Naive thymus-derived CD4-positive, alpha-beta T cell (primary cell): Measurements from ENCODE around the gene C2CD4C. TPM values are rescaled to one million over a fixed set of nuclear protein-coding genes. Genes with fewer than 3 reads are reported as not detected.

Experiments used
- ATAC-seq: fragments of 150-1000 bp; cut with Tn5 transposase; 2 replicates; pipeline ENCODE4 v1.10.0; 2021; ENCODE audit warnings: mild to moderate bottlenecking, moderate library complexity
- CTCF ChIA-PET: fragments of 350-600 bp; sonication (Branson Sonifier 250); formaldehyde crosslinking; loops from one replicate; lab custom pipeline; 2021; ENCODE audit warnings: antibody characterized with exemption; lab: Charles Lee
- POLR2A ChIA-PET: fragments of 350-600 bp; sonication (Branson Sonifier 250); formaldehyde crosslinking; loops from one replicate; lab custom pipeline; 2021; ENCODE audit warnings: antibody characterized with exemption, inconsistent platforms; lab: Charles Lee
- DNase-seq, 9 donors: peaks; one replicate each; pipeline versions ENCODE4 v3.0.0 to v3.0.0-alpha.2; 2020 to 2022; ENCODE audit warnings: mixed read lengths in 1 of 9
- H3K27ac ChIP-seq: one replicate; pipeline ENCODE4 v1.7.0; 2013; ENCODE audit warnings: mild to moderate bottlenecking, low read depth, low read length, moderate library complexity
- H3K27me3 ChIP-seq, 2 donors: one replicate each; pipeline ENCODE4 v1.7.0; 2013; ENCODE audit warnings: low read length in 2 of 2, mild to moderate bottlenecking in 2 of 2, moderate library complexity in 2 of 2; ENCODE audit not compliant: control insufficient read depth in 2 of 2, insufficient read depth in 2 of 2
- H3K36me3 ChIP-seq, 3 experiments: 1 replicate in 2 of 3; 2 replicates in 1 of 3; pipeline ENCODE4 v1.7.0; 2013; ENCODE audit warnings: low read length in 3 of 3, mild to moderate bottlenecking in 3 of 3, moderate library complexity in 1 of 3; ENCODE audit not compliant: insufficient read depth in 3 of 3, control insufficient read depth in 2 of 3
- H3K4me1 ChIP-seq, 2 donors: one replicate each; pipeline ENCODE4 v1.7.0; 2013; ENCODE audit warnings: low read length in 2 of 2, mild to moderate bottlenecking in 2 of 2, moderate library complexity in 1 of 2; ENCODE audit not compliant: control insufficient read depth in 2 of 2, insufficient read depth in 2 of 2
- H3K4me3 ChIP-seq: 2 replicates; pipeline ENCODE4 v1.7.0; 2013; ENCODE audit warnings: mild to moderate bottlenecking, low read length
- H3K9me3 ChIP-seq, 3 experiments: 1 replicate in 2 of 3; 2 replicates in 1 of 3; pipeline ENCODE4 v1.7.0; 2013; ENCODE audit warnings: low read length in 3 of 3; ENCODE audit not compliant: control insufficient read depth in 2 of 3
- H3K27ac Mint-ChIP-seq, 9 donors: one replicate each; pipeline ENCODE4 v1.8.0; 2020 to 2022; ENCODE audit warnings: mixed read lengths in 9 of 9, mild to moderate bottlenecking in 8 of 9, moderate library complexity in 5 of 9, inconsistent platforms in 2 of 9
- H3K27me3 Mint-ChIP-seq, 5 donors: one replicate each; pipeline ENCODE4 v1.8.0; 2021 to 2022; ENCODE audit warnings: mixed read lengths in 5 of 5, mild to moderate bottlenecking in 1 of 5
- H3K36me3 Mint-ChIP-seq, 5 donors: one replicate each; pipeline ENCODE4 v1.8.0; 2020 to 2022; ENCODE audit warnings: mixed read lengths in 5 of 5, mild to moderate bottlenecking in 3 of 5, inconsistent platforms in 1 of 5
- H3K4me1 Mint-ChIP-seq, 7 donors: one replicate each; pipeline ENCODE4 v1.8.0; 2020 to 2022; ENCODE audit warnings: mixed read lengths in 7 of 7, mild to moderate bottlenecking in 3 of 7, inconsistent platforms in 1 of 7
- H3K4me3 Mint-ChIP-seq, 10 donors: one replicate each; pipeline ENCODE4 v1.8.0; 2020 to 2022; ENCODE audit warnings: mild to moderate bottlenecking in 10 of 10, mixed read lengths in 10 of 10, moderate library complexity in 6 of 10, inconsistent platforms in 2 of 10
- H3K9me3 Mint-ChIP-seq, 11 donors: one replicate each; pipeline ENCODE4 v1.8.0; 2020 to 2022; ENCODE audit warnings: mixed read lengths in 11 of 11, mild to moderate bottlenecking in 4 of 11, inconsistent platforms in 1 of 11, moderate library complexity in 1 of 11
- intact Hi-C, 2 donors: fragments of 100-400 bp; cut with micrococcal nuclease; formaldehyde crosslinking; loops; one replicate each; pipeline ENCODE4 v1.15.1; 2023
- polyA plus RNA-seq, 2 donors: library from polyadenylated mRNA; unstranded; fragments of 300-500 nt; fragmentation: Illumina TruSeq; gene quantifications; one replicate each; pipeline ENCODE4 v1.2.3, GENCODE V29; 2021
- total RNA-seq, 6 experiments: library from RNA in 5 of 6; stranded (reverse) in 5 of 6; gene quantifications; 1 replicate in 5 of 6; 2 replicates in 1 of 6; pipeline ENCODE4 v1.2.3 and lab custom pipeline; 2021 to 2026

The C2CD4C gene
- total and polyA plus RNA-seq, 7 experiments from 2014 or later, result not detected

GRCh38 chr19:447064-447426, 38.1 kb upstream of the C2CD4C start:
- no peak overlapping the region for H3K4me3 Mint-ChIP-seq
- Histone ChIP-seq H3K27me3 (no peaks in the 10 kb centered on the region), H3K4me1 (no peaks in the 10 kb centered on the region), H3K4me3 (no peak overlapping the region), H3K27ac (no peak overlapping the region), H3K36me3 (no peaks in the 10 kb centered on the region), H3K9me3 (no peaks in the 10 kb centered on the region)
- H3K9me3 Mint-ChIP-seq, result peaks cover 0 to 24% (median 0%) of the 10 kb centered on the region in 11 donors
- no peak for DNase-seq
- no peak for ATAC-seq
- H3K36me3 Mint-ChIP-seq, result no peaks in the 10 kb centered on the region
- CTCF ChIA-PET, result no interaction called here
- intact Hi-C loops, result no loop called here
- POLR2A ChIA-PET, result no interaction called here
- H3K27ac Mint-ChIP-seq, result no peak overlapping the region
- peaks cover 0 to 2% (median 1%) of the 10 kb centered on the region in 5 donors for H3K27me3 Mint-ChIP-seq
- no peaks in the 10 kb centered on the region for H3K4me1 Mint-ChIP-seq

DNA sequence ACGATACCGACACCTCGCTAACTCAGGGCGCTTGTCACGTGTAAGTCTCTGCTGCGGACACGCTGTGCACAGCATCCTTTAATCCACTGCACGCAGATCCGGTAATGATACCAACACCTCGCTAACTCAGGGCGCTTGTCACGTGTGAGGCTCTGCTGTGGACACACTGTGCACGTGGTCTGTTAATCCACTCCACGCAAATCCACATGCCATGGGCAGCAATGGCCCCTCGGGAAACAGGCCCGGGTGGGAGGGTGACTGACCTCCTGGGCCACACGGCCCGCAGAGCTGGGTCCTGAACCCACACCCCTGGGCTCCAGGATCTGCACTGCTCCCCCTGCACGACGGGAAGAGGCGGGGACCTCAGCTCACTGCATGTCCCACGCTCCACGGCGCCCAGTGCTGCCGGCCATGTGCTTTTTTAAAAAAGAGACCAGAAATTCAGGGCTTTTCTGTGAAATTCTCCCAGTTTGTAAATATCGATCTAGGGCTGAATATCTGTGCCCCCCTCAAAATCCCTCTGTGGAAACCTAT, 35.8 kb upstream of the C2CD4C start:
- H3K4me1 Mint-ChIP-seq, result no peaks in the 10 kb centered on the region
- ATAC-seq (no peak), DNase-seq (no peak)
- intact Hi-C loops, result no loop called here
- peaks cover 0 to 19% (median 13%) of the 10 kb centered on the region in 5 donors for H3K27me3 Mint-ChIP-seq
- H3K27ac ChIP-seq, result no peak overlapping the region
- no peak overlapping the region for H3K27ac Mint-ChIP-seq
- no peaks in the 10 kb centered on the region for H3K27me3 ChIP-seq
- H3K36me3 Mint-ChIP-seq, result peaks cover 0 to 5% (median 0%) of the 10 kb centered on the region in 5 donors
- peaks cover 0 to 16% (median 0%) of the 10 kb centered on the region in 11 donors for H3K9me3 Mint-ChIP-seq
- H3K9me3 ChIP-seq, result no peaks in the 10 kb centered on the region
- no peaks in the 10 kb centered on the region for H3K36me3 ChIP-seq
- POLR2A ChIA-PET, result no interaction called here
- H3K4me3 Mint-ChIP-seq, result no peak overlapping the region
- CTCF ChIA-PET, result no interaction called here
- no peak overlapping the region for H3K4me3 ChIP-seq
- no peaks in the 10 kb centered on the region for H3K4me1 ChIP-seq

GRCh38 chr19:443005-443404, 34.1 kb upstream of the C2CD4C start:
- DNase-seq (no peak), ATAC-seq (no peak)
- CTCF ChIA-PET, result no interaction called here
- Histone ChIP-seq H3K9me3 (no peaks in the 10 kb centered on the region), H3K27me3 (no peaks in the 10 kb centered on the region), H3K27ac (no peak overlapping the region), H3K4me3 (no peak overlapping the region), H3K4me1 (no peaks in the 10 kb centered on the region), H3K36me3 (no peaks in the 10 kb centered on the region)
- Mint-ChIP-seq H3K4me1 (no peaks in the 10 kb centered on the region), H3K9me3 (peaks cover 0 to 16% (median 0%) of the 10 kb centered on the region in 11 donors), H3K27me3 (peaks cover 0 to 19% (median 13%) of the 10 kb centered on the region in 5 donors), H3K4me3 (no peak overlapping the region), H3K27ac (peak overlapping the region in 1 of 9 donors; percentile 36), H3K36me3 (peaks cover 0 to 5% (median 0%) of the 10 kb centered on the region in 5 donors)
- intact Hi-C loops, result no loop called here
- POLR2A ChIA-PET, result no interaction called here

GRCh38 chr19:442085-442484, 33.1 kb upstream of the C2CD4C start:
- ChIA-PET CTCF (no interaction called here), POLR2A (no interaction called here)
- no peaks in the 10 kb centered on the region for H3K4me1 ChIP-seq
- H3K9me3 ChIP-seq, result no peaks in the 10 kb centered on the region
- H3K4me1 Mint-ChIP-seq, result peaks cover 0 to 2% (median 0%) of the 10 kb centered on the region in 7 donors
- peaks cover 0 to 28% (median 21%) of the 10 kb centered on the region in 5 donors for H3K27me3 Mint-ChIP-seq
- no peak for ATAC-seq
- H3K27me3 ChIP-seq, result no peaks in the 10 kb centered on the region
- no peak for DNase-seq
- H3K36me3 ChIP-seq, result no peaks in the 10 kb centered on the region
- intact Hi-C loops, result no loop called here
- peaks cover 0 to 16% (median 0%) of the 10 kb centered on the region in 11 donors for H3K9me3 Mint-ChIP-seq
- no peak overlapping the region for H3K27ac ChIP-seq
- H3K4me3 ChIP-seq, result no peak overlapping the region
- no peak overlapping the region for H3K4me3 Mint-ChIP-seq
- peaks cover 0 to 5% (median 0%) of the 10 kb centered on the region in 5 donors for H3K36me3 Mint-ChIP-seq
- no peak overlapping the region for H3K27ac Mint-ChIP-seq

DNA sequence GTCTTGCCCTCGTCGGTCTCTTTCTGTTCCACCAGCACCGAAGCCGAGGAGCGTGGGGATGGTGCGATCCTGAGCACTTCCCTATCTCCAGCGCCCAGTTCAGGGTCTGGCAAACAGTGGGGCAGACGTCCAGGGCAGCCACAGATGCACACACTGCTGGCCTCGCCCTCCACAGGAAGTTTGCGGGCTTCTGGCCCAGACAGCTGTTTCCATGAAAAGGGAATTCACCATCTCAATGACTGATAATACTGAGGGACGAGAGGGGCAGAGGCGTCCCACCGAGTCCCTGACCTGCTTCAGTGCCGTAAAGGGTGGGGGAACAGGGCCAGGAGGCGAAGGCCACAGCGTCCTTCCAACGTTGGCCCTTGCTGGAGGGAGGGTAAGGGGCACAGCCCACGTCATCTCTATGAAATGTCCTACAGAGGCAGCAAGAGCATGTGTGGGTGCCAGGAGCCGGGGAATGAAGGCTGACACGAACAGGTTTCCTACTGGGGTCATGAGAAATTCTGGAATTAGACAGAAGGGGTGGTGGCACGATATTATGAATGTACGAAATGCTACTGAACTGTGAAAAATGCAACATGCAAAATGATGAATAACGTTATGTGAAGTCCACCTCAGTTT, 32.4 kb upstream of the C2CD4C start:
- H3K9me3 ChIP-seq, result no peaks in the 10 kb centered on the region
- no peak overlapping the region for H3K4me3 ChIP-seq
- no peak overlapping the region for H3K27ac ChIP-seq
- Mint-ChIP-seq H3K4me3 (no peak overlapping the region), H3K4me1 (peaks cover 0 to 2% (median 0%) of the 10 kb centered on the region in 7 donors), H3K27ac (no peak overlapping the region), H3K27me3 (peaks cover 0 to 30% (median 23%) of the 10 kb centered on the region in 5 donors), H3K9me3 (peaks cover 0 to 16% (median 0%) of the 10 kb centered on the region in 11 donors), H3K36me3 (peaks cover 0 to 5% (median 0%) of the 10 kb centered on the region in 5 donors)
- DNase-seq, result no peak
- ChIA-PET POLR2A (no interaction called here), CTCF (no interaction called here)
- no peaks in the 10 kb centered on the region for H3K4me1 ChIP-seq
- H3K27me3 ChIP-seq, result no peaks in the 10 kb centered on the region
- H3K36me3 ChIP-seq, result no peaks in the 10 kb centered on the region
- intact Hi-C loops, result no loop called here
- ATAC-seq, result no peak

DNA sequence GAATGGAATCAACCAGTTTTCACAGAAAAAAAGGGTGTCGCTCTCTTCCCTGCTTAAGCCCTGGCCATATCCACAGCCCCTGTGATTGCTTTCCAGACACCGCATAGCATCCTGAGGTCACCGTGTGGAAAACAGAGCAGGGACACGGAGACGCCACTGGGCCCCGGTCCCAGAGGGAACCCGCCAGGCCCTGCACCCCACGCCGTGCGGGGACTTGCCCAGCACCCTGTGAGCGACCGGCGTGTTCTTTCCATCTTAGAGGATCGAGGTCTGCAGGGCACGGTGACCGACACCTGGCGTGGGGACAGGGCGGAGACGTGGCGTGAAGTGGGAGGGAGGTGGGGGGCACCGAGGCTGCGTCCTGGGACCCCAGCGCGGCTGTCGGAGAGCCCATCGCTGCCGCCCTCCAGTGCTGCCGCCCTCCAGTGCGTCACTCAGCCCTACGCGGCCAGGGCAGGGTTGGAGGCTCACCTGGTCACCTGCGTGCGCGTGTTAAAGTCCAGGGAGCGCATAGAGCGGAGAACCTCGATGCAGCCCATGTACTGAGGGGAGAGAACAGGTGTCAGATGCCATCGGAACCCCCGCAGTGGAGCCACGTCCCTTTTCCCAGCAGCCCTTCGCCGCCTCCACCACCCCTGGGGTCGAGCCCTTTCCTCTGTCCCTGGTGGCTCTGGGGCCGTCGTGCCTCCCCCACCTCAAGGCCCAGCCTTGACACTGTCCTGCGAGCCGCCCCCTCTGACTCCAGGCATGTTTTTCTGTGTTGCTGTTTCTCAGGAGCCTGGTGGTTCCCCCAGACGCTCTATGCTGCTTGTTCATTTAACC, 31.7 kb upstream of the C2CD4C start:
- H3K27ac ChIP-seq, result no peak overlapping the region
- no peak overlapping the region for H3K4me3 ChIP-seq
- no peak for ATAC-seq
- no peaks in the 10 kb centered on the region for H3K4me1 ChIP-seq
- Mint-ChIP-seq H3K27ac (no peak overlapping the region), H3K4me3 (no peak overlapping the region), H3K27me3 (peaks cover 0 to 30% (median 23%) of the 10 kb centered on the region in 5 donors), H3K4me1 (peaks cover 0 to 2% (median 0%) of the 10 kb centered on the region in 7 donors), H3K9me3 (peaks cover 0 to 16% (median 0%) of the 10 kb centered on the region in 11 donors), H3K36me3 (peaks cover 0 to 5% (median 0%) of the 10 kb centered on the region in 5 donors)
- no peaks in the 10 kb centered on the region for H3K9me3 ChIP-seq
- ChIA-PET CTCF (no interaction called here), POLR2A (no interaction called here)
- H3K27me3 ChIP-seq, result no peaks in the 10 kb centered on the region
- intact Hi-C loops, result no loop called here
- DNase-seq, result no peak
- H3K36me3 ChIP-seq, result no peaks in the 10 kb centered on the region
